ENCODE data around the gene RSBN1L. TPM values are rescaled to one million over a fixed set of nuclear protein-coding genes. Genes with fewer than 3 reads are reported as not detected.

RSBN1L gene
- total and polyA plus RNA-seq, 7 experiments from 2014 or later, result 7.7 to 41.7 (median 21.9) TPM

DNA sequence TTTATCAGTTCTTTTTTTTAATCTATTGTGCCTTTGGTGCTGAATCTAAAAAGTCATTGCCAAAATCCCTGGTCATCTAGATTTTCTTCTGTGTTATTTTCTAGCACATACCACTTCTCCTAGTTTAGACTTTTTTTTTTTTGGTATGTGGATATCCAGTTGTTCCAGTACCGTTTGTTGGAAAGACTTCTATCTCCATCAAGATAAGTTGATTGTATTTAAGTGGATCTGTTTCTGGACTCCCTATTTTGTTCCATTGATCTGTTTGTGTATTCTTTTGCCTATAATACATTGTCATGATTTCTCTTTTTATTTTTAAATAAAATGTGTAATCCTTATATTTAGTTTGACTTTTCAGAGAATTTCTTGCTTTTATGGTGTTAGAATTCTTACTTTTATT is 35.5 kb downstream of the RSBN1L start:
- H3K27ac Mint-ChIP-seq, result peak overlapping the region in 3 of 9 donors; percentile 23 to 71 (median 38)
- CTCF ChIA-PET, result interaction anchor here (0.6 kb wide), 1 partner anchor 18 kb away, joined by 4 read pairs; no protein-coding TSS in a partner anchor
- peak overlapping the region in 1 of 10 donors; percentile 35 for H3K4me3 Mint-ChIP-seq

DNA sequence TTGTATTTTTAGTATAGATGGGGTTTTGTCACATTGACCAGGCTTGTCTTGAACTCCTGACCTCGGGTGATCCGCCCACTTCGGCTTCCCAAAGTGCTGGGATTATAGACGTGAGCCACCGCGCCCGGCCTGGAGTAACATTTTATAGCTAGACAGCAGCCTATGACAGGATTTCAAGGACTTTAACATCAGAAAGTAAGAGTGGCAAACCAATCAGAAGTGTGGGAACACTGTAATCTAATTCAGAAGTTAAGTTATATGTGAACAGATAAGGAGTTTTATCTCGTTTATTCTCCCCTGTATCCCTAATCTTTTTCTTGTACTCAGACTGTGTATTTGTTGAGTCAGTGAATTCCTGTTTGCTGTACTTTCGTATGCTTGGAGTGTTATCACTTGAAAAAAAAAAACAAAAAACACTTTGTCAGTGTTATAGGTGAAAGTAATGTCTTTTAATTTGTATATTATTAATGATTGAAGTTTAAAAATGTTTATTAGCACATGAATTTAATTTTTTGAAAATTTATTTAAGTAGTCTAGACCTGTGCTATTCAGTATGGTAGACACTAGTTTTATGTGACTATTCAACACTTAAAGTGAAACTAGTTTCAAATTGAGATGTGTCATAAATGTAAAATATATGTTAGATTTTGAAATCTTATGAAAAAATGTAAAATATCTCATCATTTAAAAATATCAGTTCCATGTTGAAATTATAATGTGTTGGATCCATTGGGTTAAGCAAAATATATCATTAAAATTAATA is 38.6 kb downstream of the RSBN1L start:
- H3K4me3 ChIP-seq (ENCODE audit: low read length), result no peak overlapping the region
- intact Hi-C loops (cut with micrococcal nuclease), result loop anchor here in 1 of 2 donors (5.0 kb wide), 1 partner anchor 38 kb away; the partner anchor contains the start of gene RSBN1L
- Mint-ChIP-seq H3K27ac (peak overlapping the region in 2 of 9 donors; percentile 39 to 70), H3K27me3 (no peaks in the 10 kb centered on the region), H3K4me1 (peaks cover 10 to 58% (median 42%) of the 10 kb centered on the region in 7 donors), H3K36me3 (peaks cover 0 to 24% (median 10%) of the 10 kb centered on the region in 5 donors), H3K4me3 (no peak overlapping the region), H3K9me3 (no peaks in the 10 kb centered on the region)
- DNase-seq (no peak), ATAC-seq (no peak)
- POLR2A ChIA-PET, result no interaction called here
- H3K36me3 ChIP-seq (ENCODE audit: control insufficient read depth in 2 of 3, insufficient read depth in 3 of 3, low read length in 3 of 3), result peaks cover 0 to 10% (median 0%) of the 10 kb centered on the region in 3 experiments
- no peaks in the 10 kb centered on the region for H3K27me3 ChIP-seq (ENCODE audit: control insufficient read depth in 2 of 2, insufficient read depth in 2 of 2, low read length in 2 of 2)
- H3K27ac ChIP-seq (ENCODE audit: low read depth, low read length), result no peak overlapping the region
- CTCF ChIA-PET, result no interaction called here
- H3K4me1 ChIP-seq (ENCODE audit: control insufficient read depth in 2 of 2, insufficient read depth in 2 of 2, low read length in 2 of 2), result peaks cover 0 to 5% of the 10 kb centered on the region in 2 donors
- H3K9me3 ChIP-seq (ENCODE audit: control insufficient read depth in 2 of 3, low read length in 3 of 3), result no peaks in the 10 kb centered on the region

More for the DNA sequence above, 35.5 kb downstream of the RSBN1L start:
- intact Hi-C loops (cut with micrococcal nuclease), result loop anchor here in 1 of 2 donors (5.0 kb wide), 1 partner anchor 34 kb away; the partner anchor contains the start of gene RSBN1L
- ATAC-seq, result no peak
- H3K27ac ChIP-seq (ENCODE audit: low read depth, low read length), result no peak overlapping the region
- no peaks in the 10 kb centered on the region for H3K36me3 ChIP-seq (ENCODE audit: control insufficient read depth in 2 of 3, insufficient read depth in 3 of 3, low read length in 3 of 3)
- Mint-ChIP-seq H3K4me1 (peaks cover 15 to 77% (median 61%) of the 10 kb centered on the region in 7 donors), H3K36me3 (peaks cover 0 to 18% (median 5%) of the 10 kb centered on the region in 5 donors), H3K9me3 (no peaks in the 10 kb centered on the region), H3K27me3 (no peaks in the 10 kb centered on the region)
- H3K4me1 ChIP-seq (ENCODE audit: control insufficient read depth in 2 of 2, insufficient read depth in 2 of 2, low read length in 2 of 2), result peaks cover 13 to 20% of the 10 kb centered on the region in 2 donors
- POLR2A ChIA-PET, result no interaction called here
- H3K9me3 ChIP-seq (ENCODE audit: control insufficient read depth in 2 of 3, low read length in 3 of 3), result no peaks in the 10 kb centered on the region
- no peak overlapping the region for H3K4me3 ChIP-seq (ENCODE audit: low read length)
- H3K27me3 ChIP-seq (ENCODE audit: control insufficient read depth in 2 of 2, insufficient read depth in 2 of 2, low read length in 2 of 2), result no peaks in the 10 kb centered on the region
- no peak for DNase-seq

DNA sequence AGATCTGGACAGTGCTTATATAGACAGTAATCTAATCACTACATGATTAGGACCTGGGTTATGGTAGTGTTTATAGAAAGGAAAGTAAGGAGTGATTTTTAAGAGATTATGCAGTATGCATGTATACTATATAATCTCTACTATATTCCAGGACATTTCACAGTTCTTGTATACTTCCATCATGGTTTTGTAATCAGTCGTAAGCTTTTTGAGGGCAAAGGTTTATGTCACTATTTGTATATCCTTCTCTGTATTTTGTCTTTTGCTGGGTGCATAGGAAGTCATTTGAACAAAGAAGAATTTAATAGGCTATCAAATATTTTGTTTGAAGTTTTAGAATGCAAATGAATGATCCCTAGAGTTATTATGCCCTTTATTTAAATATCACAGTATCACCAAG is 39.2 kb downstream of the RSBN1L start:
- Histone ChIP-seq H3K4me3 (ENCODE audit: low read length) (no peak overlapping the region), H3K27ac (ENCODE audit: low read depth, low read length) (no peak overlapping the region), H3K9me3 (ENCODE audit: control insufficient read depth in 2 of 3, low read length in 3 of 3) (no peaks in the 10 kb centered on the region), H3K4me1 (ENCODE audit: control insufficient read depth in 2 of 2, insufficient read depth in 2 of 2, low read length in 2 of 2) (peaks cover 0 to 5% of the 10 kb centered on the region in 2 donors), H3K27me3 (ENCODE audit: control insufficient read depth in 2 of 2, insufficient read depth in 2 of 2, low read length in 2 of 2) (no peaks in the 10 kb centered on the region), H3K36me3 (ENCODE audit: control insufficient read depth in 2 of 3, insufficient read depth in 3 of 3, low read length in 3 of 3) (peaks cover 0 to 10% (median 0%) of the 10 kb centered on the region in 3 experiments)
- peaks cover 5 to 52% (median 36%) of the 10 kb centered on the region in 7 donors for H3K4me1 Mint-ChIP-seq
- ATAC-seq, result no peak
- ChIA-PET CTCF (no interaction called here), POLR2A (no interaction called here)
- intact Hi-C loops (cut with micrococcal nuclease), result no loop called here
- H3K27me3 Mint-ChIP-seq, result no peaks in the 10 kb centered on the region
- no peak overlapping the region for H3K4me3 Mint-ChIP-seq
- H3K27ac Mint-ChIP-seq, result peak overlapping the region in 5 of 9 donors; percentile 27 to 70 (median 35)
- H3K9me3 Mint-ChIP-seq, result no peaks in the 10 kb centered on the region
- H3K36me3 Mint-ChIP-seq, result peaks cover 0 to 24% (median 12%) of the 10 kb centered on the region in 5 donors
- DNase-seq, result no peak

DNA sequence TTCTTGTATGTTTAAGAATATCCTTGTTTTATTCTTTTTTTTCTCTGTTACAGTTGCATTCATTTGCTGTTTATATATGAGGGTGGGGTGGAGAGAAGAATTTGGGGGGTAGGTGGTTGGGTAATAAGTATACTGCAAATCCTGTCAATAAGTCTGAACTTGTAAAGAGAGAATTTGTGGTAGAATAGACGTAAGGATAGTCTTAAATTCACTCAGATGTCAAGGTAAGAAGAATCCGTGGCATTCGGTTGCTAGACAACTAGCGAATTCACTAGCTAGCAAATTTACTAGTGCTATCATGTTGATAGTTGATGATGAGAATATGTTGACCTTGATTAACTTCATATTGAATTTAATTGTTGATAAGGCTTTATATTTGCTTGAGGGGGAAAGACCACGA is 40.7 kb downstream of the RSBN1L start:
- peak overlapping the region in 2 of 9 donors; percentile 11 to 53 for H3K27ac Mint-ChIP-seq
- peaks cover 0 to 10% (median 0%) of the 10 kb centered on the region in 3 experiments for H3K36me3 ChIP-seq (ENCODE audit: control insufficient read depth in 2 of 3, insufficient read depth in 3 of 3, low read length in 3 of 3)
- H3K4me1 ChIP-seq (ENCODE audit: control insufficient read depth in 2 of 2, insufficient read depth in 2 of 2, low read length in 2 of 2), result no peaks in the 10 kb centered on the region
- no peaks in the 10 kb centered on the region for H3K27me3 ChIP-seq (ENCODE audit: control insufficient read depth in 2 of 2, insufficient read depth in 2 of 2, low read length in 2 of 2)
- DNase-seq (no peak), ATAC-seq (no peak)
- H3K4me3 ChIP-seq (ENCODE audit: low read length), result no peak overlapping the region
- H3K27me3 Mint-ChIP-seq, result no peaks in the 10 kb centered on the region
- H3K4me1 Mint-ChIP-seq, result peaks cover 5 to 40% (median 24%) of the 10 kb centered on the region in 7 donors
- H3K4me3 Mint-ChIP-seq, result no peak overlapping the region
- H3K9me3 ChIP-seq (ENCODE audit: control insufficient read depth in 2 of 3, low read length in 3 of 3), result no peaks in the 10 kb centered on the region
- POLR2A ChIA-PET, result no interaction called here
- intact Hi-C loops (cut with micrococcal nuclease), result no loop called here
- H3K9me3 Mint-ChIP-seq, result no peaks in the 10 kb centered on the region
- H3K27ac ChIP-seq (ENCODE audit: low read depth, low read length), result no peak overlapping the region
- peaks cover 0 to 26% (median 12%) of the 10 kb centered on the region in 5 donors for H3K36me3 Mint-ChIP-seq
- CTCF ChIA-PET, result interaction anchor here (1.1 kb wide), 1 partner anchor 39 kb away, joined by 3 read pairs; no protein-coding TSS in a partner anchor

DNA sequence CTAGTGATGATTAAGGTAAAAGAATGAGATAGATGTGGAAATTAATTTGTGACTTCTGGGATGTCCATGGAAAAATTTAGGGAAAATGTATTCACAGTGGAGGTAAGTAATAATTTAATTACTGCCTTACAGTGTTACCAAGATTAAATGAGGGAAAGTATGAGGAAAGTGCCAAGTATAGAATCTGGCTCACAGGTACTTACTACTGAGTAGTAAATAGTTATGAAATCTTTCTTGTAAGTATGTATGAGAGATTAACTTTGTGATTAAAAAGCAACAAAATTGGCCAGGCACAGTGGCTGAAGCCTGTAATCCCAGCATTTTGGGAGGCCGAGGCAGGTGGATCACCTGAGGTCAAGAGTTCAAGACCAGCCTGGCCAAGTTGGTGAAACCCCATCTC is 42.1 kb downstream of the RSBN1L start:
- CTCF ChIA-PET, result no interaction called here
- H3K27me3 Mint-ChIP-seq, result no peaks in the 10 kb centered on the region

DNA sequence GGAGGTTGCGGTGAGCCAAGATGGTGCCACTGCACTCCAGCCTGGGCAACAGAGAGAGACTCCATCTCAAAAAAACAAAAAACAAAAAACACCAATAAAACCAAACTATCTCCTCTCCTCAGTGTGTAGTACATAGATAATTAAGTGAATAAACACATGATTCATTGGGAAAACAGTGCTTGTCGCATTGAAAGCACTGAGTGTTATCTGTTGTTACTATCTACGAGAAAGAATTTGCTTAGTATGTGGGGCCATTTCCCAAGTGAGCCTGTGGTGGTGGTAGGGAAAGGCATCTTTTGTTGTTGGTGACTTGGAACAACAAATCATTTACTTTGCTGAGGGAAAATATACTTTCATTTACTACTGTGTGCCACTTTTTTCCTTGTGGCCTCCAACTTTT is 42.6 kb downstream of the RSBN1L start:
- ATAC-seq (no peak), DNase-seq (no peak)
- no peak overlapping the region for H3K4me3 Mint-ChIP-seq
- H3K36me3 Mint-ChIP-seq, result peaks cover 0 to 29% (median 15%) of the 10 kb centered on the region in 5 donors
- ChIA-PET CTCF (no interaction called here), POLR2A (no interaction called here)
- no peaks in the 10 kb centered on the region for H3K27me3 ChIP-seq (ENCODE audit: control insufficient read depth in 2 of 2, insufficient read depth in 2 of 2, low read length in 2 of 2)
- H3K4me3 ChIP-seq (ENCODE audit: low read length), result no peak overlapping the region
- peak overlapping the region in 3 of 9 donors; percentile 34 to 55 (median 49) for H3K27ac Mint-ChIP-seq
- no peaks in the 10 kb centered on the region for H3K4me1 ChIP-seq (ENCODE audit: control insufficient read depth in 2 of 2, insufficient read depth in 2 of 2, low read length in 2 of 2)
- no peaks in the 10 kb centered on the region for H3K9me3 Mint-ChIP-seq
- no peaks in the 10 kb centered on the region for H3K9me3 ChIP-seq (ENCODE audit: control insufficient read depth in 2 of 3, low read length in 3 of 3)
- peaks cover 0 to 10% (median 0%) of the 10 kb centered on the region in 3 experiments for H3K36me3 ChIP-seq (ENCODE audit: control insufficient read depth in 2 of 3, insufficient read depth in 3 of 3, low read length in 3 of 3)
- intact Hi-C loops (cut with micrococcal nuclease), result no loop called here
- no peak overlapping the region for H3K27ac ChIP-seq (ENCODE audit: low read depth, low read length)
- H3K4me1 Mint-ChIP-seq, result peaks cover 5 to 32% (median 11%) of the 10 kb centered on the region in 7 donors
- H3K27me3 Mint-ChIP-seq, result no peaks in the 10 kb centered on the region

More for the DNA sequence above, 42.1 kb downstream of the RSBN1L start:
- H3K36me3 ChIP-seq (ENCODE audit: control insufficient read depth in 2 of 3, insufficient read depth in 3 of 3, low read length in 3 of 3), result peaks cover 0 to 10% (median 0%) of the 10 kb centered on the region in 3 experiments
- Mint-ChIP-seq H3K36me3 (peaks cover 0 to 29% (median 12%) of the 10 kb centered on the region in 5 donors), H3K27ac (peak overlapping the region in 2 of 9 donors; percentile 33 to 55), H3K4me1 (peaks cover 5 to 30% (median 11%) of the 10 kb centered on the region in 7 donors), H3K9me3 (no peaks in the 10 kb centered on the region), H3K4me3 (no peak overlapping the region)
- H3K9me3 ChIP-seq (ENCODE audit: control insufficient read depth in 2 of 3, low read length in 3 of 3), result no peaks in the 10 kb centered on the region
- H3K27ac ChIP-seq (ENCODE audit: low read depth, low read length), result no peak overlapping the region
- intact Hi-C loops (cut with micrococcal nuclease), result no loop called here
- H3K27me3 ChIP-seq (ENCODE audit: control insufficient read depth in 2 of 2, insufficient read depth in 2 of 2, low read length in 2 of 2), result no peaks in the 10 kb centered on the region
- H3K4me3 ChIP-seq (ENCODE audit: low read length), result no peak overlapping the region
- ATAC-seq (no peak), DNase-seq (no peak)
- POLR2A ChIA-PET, result no interaction called here
- no peaks in the 10 kb centered on the region for H3K4me1 ChIP-seq (ENCODE audit: control insufficient read depth in 2 of 2, insufficient read depth in 2 of 2, low read length in 2 of 2)
